ENCODE measurements around the gene RNU1-1. TPM values are rescaled to one million over a fixed set of nuclear protein-coding genes. Genes with fewer than 3 reads are reported as not detected.

Gene RNU1-1
- total RNA-seq, 1 experiment from 2014 or later = under 0.01 TPM

Small RNA genes within 50 kb of the gene (small RNA-seq; reads per million reads assigned to genes)
- gene RNU1-1 (not detected), gene RNU1-6P (not detected)

Other genes with a start within 250 kb of the RNU1-1 start
- gene FBXO42, start 161.8 kb downstream of the RNU1-1 start, total RNA-seq (2014; rRNA removed; shearing (Covaris generic)) = 10.8 and 16.3 TPM in 2 replicates
- 92.5 and 108 TPM in 2 replicates for gene SZRD1, start 147.0 kb downstream of the RNU1-1 start, total RNA-seq (2014; rRNA removed; shearing (Covaris generic))
- not detected in 2 replicates for gene SPATA21, start 76.9 kb downstream of the RNU1-1 start, total RNA-seq (2014; rRNA removed; shearing (Covaris generic))
- 55.0 and 72.1 TPM in 2 replicates for gene NECAP2, start 73.6 kb downstream of the RNU1-1 start, total RNA-seq (2014; rRNA removed; shearing (Covaris generic))
- 5.1 and 6.2 TPM in 2 replicates for gene NBPF1, start 99.3 kb upstream of the RNU1-1 start, total RNA-seq (2014; rRNA removed; shearing (Covaris generic))
- under 0.01 TPM in 2 replicates for gene RNU1-3, start 152.7 kb upstream of the RNU1-1 start, total RNA-seq (2014; rRNA removed; shearing (Covaris generic))
- gene RNU1-4, start 226.2 kb upstream of the RNU1-1 start, total RNA-seq (2014; rRNA removed; shearing (Covaris generic)) = under 0.01 TPM in 2 replicates